NB4 (cell line): ENCODE measurements around the gene ERCC1.

Experiments
- DNase-seq: peaks from one replicate; pipeline ENCODE4 v3.0.0; 2010; ENCODE audit warnings: low read depth
- H3K4me3 ChIP-seq: one replicate; pipeline ENCODE4 v1.5.1; 2011; ENCODE audit warnings: mild to moderate bottlenecking, low read depth, low read length, moderate library complexity
- CTCF ChIP-seq: IDR thresholded peaks from one replicate; pipeline ENCODE4 v1.5.1; 2012; ENCODE audit warnings: low read depth, low read length
- MYC ChIP-seq: IDR thresholded peaks from 2 replicates; pipeline ENCODE4 v1.6.1; 2011; ENCODE audit warnings: low read depth, low read length
- POLR2A ChIP-seq: IDR thresholded peaks from 2 replicates; pipeline ENCODE4 v1.6.1; 2011; ENCODE audit warnings: mild to moderate bottlenecking; ENCODE audit not compliant: insufficient read length; ENCODE audit errors: extremely low read depth
- TF ChIP-seq, protein P1 (sequence below): IDR thresholded peaks from 2 replicates; pipeline ENCODE4 v1.6.1; 2011; ENCODE audit warnings: low read depth, low read length

The ERCC1 gene

DNA sequence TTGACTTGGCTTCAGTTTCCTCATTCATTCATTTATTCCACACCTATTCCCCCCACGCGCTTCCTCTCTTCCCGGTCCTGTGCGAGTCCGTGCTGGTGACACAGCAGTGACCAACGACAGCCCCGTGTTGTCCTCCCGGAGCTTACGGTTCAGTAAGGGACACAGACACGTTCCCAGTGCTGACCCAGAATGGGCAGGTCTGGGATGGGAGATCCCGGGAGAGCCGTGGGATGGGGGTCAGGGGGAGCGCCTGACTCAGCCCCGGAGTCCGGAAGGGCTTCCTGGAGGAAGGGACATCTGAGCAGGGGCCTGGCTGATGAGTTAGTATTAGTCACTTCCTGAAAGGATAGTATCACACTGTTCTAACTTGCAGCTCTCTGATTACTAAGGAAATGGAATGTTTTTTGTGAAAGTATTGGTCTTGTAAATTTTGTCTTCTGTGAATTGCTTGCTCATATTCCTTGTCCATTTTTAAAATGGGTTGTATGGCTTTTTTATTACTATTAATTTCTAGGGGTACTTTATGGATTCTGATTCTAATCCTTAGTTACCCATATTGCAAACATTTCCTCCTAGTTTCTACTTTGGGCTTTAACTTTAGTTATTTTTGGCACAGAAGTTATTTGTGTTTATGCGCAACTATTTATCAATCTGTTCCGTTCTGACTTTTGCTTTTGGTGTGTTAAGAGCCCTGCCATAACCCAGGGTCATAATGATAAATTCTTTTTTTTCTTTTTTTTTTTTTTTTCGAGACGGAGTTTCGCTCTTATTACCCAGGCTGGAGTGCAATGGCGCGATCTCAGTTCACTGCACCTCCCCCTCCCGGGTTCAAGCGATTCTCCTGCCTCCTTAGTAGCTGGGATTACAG lies 708 bp upstream of the ERCC1 start:
- DNase-seq: peak; percentile 82
- TF ChIP-seq MYC (0 out of 2 replicates have a peak, but pooled peaks have one; percentile 5), CTCF (no peak)

DNA sequence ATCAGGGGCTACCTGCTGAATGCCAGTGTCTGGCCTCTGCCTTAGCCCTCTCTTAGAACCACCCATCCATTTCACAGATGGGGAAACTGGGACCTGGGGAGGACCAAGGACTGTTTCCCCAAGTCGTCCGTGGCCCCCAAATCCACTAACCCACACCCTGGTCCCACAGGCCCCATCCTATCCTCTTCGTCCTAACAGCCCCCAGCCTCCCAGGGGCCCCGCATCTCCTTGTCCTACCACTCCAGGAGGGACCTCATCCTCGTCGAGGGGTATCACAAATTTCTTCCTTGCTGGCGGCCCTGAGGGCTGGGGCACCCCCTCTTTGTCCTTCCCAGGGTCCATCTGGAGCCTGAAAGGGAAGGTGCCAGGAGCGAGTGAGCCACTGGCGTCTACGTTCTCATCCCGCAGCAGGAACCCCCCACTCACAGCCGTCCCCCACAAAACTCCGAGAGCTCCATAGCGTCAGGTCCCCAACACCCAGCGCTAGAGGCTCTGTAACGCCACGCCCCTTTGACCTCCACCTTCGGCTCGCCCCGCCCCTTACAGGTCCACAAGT lies 606 bp downstream of the ERCC1 start:
- H3K4me3 ChIP-seq: peak overlapping the region; percentile 56
- no peak for DNase-seq
- no peak for TF ChIP-seq CTCF
- no peak for TF ChIP-seq POLR2A
- no peak for TF ChIP-seq MYC
- TF ChIP-seq, protein P1, sequence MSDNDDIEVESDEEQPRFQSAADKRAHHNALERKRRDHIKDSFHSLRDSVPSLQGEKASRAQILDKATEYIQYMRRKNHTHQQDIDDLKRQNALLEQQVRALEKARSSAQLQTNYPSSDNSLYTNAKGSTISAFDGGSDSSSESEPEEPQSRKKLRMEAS: no peak

More for the DNA sequence above, 708 bp upstream of the ERCC1 start:
- H3K4me3 ChIP-seq: peak overlapping the region; percentile 68

DNA sequence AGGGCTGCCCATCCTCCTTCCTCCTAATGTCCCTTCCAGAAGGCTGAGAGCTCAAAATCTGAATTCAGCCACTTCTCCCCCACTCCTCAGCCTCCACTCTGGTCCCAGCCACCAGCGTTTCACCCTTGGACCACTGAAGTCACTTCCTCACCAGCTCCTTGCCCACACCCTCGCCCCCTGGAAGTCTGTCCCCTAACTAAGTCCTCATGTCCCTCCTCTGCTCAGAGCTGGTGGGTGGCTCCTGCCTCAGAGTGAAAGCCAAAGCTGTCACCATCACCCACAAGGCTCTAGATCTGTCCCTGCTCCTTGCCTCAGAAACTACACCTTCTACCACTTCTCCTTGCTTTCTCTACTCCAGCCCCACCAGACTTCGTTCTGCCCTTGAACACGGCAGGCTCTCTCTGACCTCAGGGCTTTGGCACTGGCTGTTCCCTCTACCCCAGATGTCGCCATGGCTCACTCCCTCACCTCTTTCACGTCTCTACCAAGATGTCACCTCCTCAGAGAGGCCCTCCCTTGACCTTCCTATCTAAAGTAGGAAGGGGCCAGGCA lies 1.7 kb downstream of the ERCC1 start:
- H3K4me3 ChIP-seq: no peak overlapping the region
- no peak for DNase-seq
- TF ChIP-seq CTCF: no peak
- TF ChIP-seq, protein P1: no peak

- H3K4me3 ChIP-seq: no peak overlapping the region
- DNase-seq: no peak
- TF ChIP-seq MYC: no peak
- TF ChIP-seq CTCF: no peak
- TF ChIP-seq, protein P1: no peak
- no peak for TF ChIP-seq POLR2A
Observed at GRCh38 chr19:45420871-45421270, 2.8 kb downstream of the ERCC1 start.

- no peak for TF ChIP-seq POLR2A
- no peak for TF ChIP-seq CTCF
- TF ChIP-seq, protein P1: no peak
- TF ChIP-seq MYC: no peak
- H3K4me3 ChIP-seq: no peak overlapping the region
- DNase-seq: no peak
Observed at GRCh38 chr19:45420356-45420755, 3.4 kb downstream of the ERCC1 start.
